GM20000 (cell line): Measurements from ENCODE around the gene FAM222B.
"Not testable (repeated sequence)": the region's sequence is repeated elsewhere in the genome, so short reads cannot be mapped to it uniquely, and the experiment has no call there.

Experiments used
- DNase-seq: peaks from one replicate; pipeline ENCODE4 v3.0.0; 2012; ENCODE audit warnings: low spot score
- TF ChIP-seq, protein P1 (sequence below): IDR thresholded peaks from 2 replicates; pipeline ENCODE4 v1.5.1; 2012; ENCODE audit warnings: mild to moderate bottlenecking, control low read depth; ENCODE audit errors: extremely low read depth, missing control alignments

The FAM222B gene

DNA sequence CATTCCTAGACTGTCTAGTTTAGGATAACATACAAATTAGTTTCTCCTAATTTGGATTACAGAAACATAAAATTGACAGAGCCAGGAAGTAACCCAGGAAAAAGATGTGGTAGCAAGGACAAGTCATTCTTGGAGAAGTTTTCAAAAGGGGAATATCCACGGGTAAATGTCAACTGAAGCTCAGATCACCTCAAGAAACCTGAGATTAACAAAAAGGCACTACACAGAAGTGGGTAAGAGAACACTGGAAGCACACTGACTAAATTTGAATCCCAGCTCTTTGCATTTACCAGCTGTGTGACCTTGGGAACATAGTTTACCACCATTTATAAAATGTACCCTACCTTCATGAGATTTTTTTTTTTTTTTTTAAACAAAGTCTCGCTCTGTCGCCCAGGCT is 59.4 kb downstream of the FAM222B start:
- TF ChIP-seq, protein P1, sequence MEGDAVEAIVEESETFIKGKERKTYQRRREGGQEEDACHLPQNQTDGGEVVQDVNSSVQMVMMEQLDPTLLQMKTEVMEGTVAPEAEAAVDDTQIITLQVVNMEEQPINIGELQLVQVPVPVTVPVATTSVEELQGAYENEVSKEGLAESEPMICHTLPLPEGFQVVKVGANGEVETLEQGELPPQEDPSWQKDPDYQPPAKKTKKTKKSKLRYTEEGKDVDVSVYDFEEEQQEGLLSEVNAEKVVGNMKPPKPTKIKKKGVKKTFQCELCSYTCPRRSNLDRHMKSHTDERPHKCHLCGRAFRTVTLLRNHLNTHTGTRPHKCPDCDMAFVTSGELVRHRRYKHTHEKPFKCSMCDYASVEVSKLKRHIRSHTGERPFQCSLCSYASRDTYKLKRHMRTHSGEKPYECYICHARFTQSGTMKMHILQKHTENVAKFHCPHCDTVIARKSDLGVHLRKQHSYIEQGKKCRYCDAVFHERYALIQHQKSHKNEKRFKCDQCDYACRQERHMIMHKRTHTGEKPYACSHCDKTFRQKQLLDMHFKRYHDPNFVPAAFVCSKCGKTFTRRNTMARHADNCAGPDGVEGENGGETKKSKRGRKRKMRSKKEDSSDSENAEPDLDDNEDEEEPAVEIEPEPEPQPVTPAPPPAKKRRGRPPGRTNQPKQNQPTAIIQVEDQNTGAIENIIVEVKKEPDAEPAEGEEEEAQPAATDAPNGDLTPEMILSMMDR = no peak
- no peak for DNase-seq

DNA sequence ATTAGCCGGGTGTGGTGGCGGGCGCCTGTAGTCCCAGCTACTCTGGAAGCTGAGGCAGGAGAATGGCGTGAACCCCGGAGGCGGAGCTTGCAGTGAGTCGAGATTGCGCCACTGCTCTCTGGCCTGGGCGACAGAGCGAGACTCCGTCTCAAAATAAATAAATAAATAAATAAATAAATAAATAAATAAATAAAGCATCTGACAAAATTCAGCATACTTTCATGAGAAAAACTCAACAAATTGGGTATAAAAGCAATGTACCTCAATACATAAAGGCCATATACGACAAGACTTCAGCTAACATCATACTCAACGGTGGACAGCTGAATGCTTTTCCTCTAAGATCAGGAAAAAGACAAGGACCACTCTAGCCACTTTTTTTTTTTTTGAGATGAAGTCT is 63.0 kb downstream of the FAM222B start:
- DNase-seq = not testable (repeated sequence)

DNA sequence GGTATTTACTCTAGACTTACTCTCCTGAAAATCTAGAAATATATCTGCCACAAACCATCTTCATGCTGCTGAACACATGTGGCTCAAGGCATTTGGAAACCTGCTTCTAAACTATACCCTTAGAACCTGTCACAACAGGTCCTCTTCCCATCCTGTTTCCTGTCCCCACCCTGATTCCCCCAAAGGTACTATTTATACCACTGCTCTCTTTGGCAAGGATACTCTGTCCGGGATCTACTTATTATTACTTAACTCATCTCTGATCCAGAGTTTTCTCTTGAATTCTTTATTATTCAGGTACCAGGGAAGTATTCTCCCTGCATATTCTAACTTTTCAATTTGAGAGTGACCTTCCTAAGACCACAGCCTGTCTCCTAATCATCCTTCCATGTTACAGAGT is 65.4 kb downstream of the FAM222B start:
- TF ChIP-seq, protein P1 = no peak
- no peak for DNase-seq

DNA sequence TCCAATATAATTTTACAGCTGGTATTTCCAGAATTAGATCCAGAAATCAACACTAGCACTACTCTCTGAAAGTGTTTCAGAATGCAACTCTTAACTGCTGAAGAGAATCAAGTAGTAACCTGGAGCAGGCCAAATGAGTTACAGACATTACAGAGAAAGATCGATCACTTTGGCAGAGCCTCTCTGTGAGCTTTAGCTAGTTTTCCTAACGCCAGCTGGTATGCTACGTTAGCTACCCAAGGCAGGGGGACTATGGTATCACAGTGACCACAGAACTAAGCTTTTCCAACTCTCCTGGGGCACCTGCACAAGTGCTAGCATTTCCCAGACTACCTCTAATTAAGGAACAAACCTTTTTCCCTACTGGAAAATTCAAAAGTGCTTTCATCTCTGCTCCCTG is 68.4 kb downstream of the FAM222B start:
- TF ChIP-seq, protein P1 = no peak
- no peak for DNase-seq

DNA sequence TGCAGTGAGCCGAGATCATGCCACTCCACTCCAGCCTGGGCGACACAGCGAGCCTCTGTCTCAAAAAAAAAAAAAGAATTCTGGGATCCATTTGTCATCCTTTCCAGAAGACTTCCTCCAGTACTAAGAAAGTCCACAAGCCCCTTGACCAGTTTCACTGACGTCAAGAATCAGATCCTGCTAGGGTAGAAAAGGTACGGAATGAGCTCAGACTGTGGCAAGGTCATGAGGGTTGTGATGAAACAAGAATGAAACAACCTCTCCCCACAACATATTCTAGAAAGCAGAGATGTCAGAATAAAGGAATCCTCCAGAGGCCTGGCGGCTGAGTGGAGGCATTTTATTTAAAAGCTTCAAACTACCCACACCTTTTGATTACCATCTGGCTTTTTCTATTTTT is 68.9 kb downstream of the FAM222B start:
- DNase-seq = no peak
- TF ChIP-seq, protein P1 = no peak

DNA sequence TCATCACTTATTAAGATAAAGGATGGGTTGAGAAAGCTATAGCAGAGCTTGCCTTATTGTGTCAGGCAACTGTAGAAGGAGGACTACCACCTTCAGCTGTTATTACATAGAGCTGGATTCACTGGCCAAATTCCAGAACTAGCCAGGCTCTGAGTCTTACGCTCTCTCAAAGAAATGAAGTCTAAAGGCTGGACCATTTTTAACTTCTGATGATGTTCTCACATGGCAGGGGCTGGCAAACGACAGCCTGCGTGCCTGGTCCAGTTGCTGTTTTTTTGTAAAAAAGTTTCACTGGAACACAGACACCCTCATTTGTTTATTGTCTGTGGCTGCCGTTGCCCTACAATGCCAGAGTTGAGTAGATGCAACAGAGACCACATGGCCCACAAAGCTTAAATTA is 77.6 kb downstream of the FAM222B start:
- TF ChIP-seq, protein P1 = no peak
- no peak for DNase-seq

DNA sequence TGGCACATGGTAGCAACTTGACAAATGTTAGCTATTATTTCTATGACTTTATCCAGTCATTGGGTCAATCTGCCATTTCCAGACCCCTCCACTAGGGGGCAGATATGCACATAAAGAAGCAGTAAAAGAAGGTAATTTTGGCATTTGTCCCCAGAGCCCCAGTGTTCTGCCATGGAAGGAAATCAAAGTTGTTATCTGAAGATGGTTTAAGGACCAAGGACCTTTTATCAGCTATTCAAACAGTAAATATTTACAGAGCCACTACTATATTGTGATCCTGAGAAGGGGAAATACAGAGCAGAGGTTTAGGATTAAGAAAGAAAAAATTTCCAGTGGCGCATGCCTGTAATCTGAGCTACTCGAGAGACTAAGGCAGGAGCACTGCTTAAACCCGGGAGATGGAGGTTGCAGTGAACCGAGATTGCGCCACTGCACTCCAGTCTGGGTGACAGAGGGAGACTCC is 78.8 kb downstream of the FAM222B start:
- TF ChIP-seq, protein P1 = peak; percentile 47
- peak; percentile 72 for DNase-seq

DNA sequence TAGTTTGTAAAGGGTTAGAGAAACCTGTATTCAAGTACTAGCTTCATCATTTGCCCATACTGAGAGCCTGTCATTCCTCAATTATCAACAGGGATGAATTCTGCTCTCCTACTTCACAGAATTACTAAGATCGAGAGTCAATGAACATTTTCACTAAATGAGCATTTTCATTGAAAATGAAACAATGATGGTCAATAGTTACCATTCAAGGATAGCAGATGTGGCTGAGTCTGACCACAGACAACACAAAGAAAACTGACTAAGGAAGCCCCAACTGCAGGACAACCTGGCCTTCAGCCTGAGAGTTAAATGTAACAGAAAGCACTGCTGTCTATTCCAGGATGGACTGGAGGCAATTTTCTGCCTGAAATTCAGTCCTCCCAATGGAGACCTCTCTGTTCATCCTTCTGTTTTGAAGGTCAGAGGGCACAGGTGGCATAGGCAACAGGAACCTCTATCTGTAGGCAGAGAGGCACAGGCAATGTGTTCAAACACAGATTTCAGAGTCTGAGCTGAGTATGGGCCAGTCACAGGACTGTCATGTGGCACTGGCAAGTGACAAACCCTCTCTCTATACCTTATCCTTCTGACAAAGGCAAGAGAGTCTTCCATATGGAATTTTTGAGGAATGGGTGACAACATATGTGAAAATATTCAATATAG is 79.3 kb downstream of the FAM222B start:
- TF ChIP-seq, protein P1 = no peak
- DNase-seq = peak; percentile 67
